Measurements from ENCODE around the gene LYZL1.
"Not testable (repeated sequence)": the region's sequence is repeated elsewhere in the genome, so short reads cannot be mapped to it uniquely, and the experiment has no call there.

The LYZL1 gene

GRCh38 chr10:29288906-29289305, at the start of gene LYZL1:
LYZL1 (plus strand) TSS chr10:29289070; CDS start chr10:29291868, 2,798 bp downstream.
- not testable (repeated sequence) for DNase-seq

GRCh38 chr10:29239569-29240472, 49.0 kb upstream of the LYZL1 start:
- DNase-seq: no peak

DNA sequence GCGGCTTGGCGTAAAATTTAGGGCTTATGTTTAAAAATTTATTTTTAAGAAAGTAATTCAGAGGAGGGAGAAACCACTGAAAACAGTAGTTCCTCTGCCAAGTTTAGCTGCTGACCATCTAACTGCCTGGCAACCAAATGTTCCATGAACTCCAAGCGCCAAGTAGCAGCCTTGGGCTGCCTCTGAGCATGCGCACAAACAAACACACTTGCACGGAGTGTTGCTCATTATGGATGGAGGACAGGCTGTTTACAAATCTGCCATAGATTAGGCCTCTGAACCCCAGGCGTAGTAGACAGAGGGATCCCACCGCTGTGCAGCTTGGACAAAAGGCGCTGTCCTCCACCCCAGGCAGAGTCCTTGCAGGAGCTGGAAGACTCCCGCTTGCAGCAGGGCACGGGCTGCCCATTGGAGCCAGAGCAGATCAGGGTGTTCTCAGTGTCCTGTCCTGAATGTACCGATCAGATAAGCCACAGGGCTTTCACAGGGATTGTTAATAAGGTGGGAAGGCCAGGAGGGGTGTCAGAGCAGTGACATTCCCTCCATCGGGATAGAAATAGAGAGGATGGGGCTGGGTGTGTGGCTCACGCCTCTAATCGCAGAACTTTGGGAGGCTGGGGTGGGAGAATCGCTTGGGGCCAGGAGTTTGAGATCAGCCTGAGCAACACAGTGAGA, 47.7 kb upstream of the LYZL1 start:
- DNase-seq: no peak

DNA sequence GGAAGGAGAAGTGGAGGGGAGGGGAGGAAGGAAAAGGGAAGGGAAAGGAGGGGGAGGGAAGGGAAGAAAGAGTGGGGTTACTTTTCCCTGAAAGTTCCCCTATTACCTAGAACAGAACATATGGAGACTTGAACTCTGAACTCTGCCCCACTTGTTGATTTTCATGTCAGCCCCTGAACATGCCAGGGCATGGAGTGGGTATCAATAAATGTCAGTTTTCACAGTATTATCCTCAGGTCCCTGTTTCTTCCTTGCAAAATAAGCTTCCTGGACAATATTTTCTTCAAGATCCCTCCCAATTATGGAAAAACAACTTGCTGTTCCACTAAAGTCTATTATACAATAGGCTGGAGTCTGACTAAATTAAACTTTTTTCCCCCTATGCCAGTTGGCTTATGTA, 46.9 kb upstream of the LYZL1 start:
- no peak for DNase-seq

DNA sequence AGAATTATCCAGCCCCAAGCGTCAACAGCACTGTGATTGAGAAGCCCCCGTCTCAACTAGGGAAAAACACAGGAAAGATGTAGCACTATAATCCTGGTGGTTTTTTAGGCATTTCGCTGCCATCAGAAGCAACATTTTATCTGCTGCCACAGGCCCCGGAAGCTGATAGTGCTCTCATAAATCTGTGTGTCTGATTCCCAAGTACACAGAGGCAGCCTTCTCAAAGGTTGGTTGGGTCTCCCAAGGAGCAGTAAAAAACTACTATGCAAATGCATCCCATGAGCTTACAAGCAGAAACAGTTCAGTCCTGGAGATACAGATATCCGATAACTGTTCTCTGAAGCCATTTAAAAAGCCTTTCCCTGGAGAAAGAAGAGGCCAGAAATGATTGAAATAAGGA, 45.8 kb upstream of the LYZL1 start:
- no peak for DNase-seq

GRCh38 chr10:29243750-29244149, 45.1 kb upstream of the LYZL1 start:
- no peak for DNase-seq

GRCh38 chr10:29244978-29245377, 43.9 kb upstream of the LYZL1 start:
- no peak for DNase-seq

- no peak for DNase-seq
Observed at GRCh38 chr10:29245476-29245875, 43.4 kb upstream of the LYZL1 start.

GRCh38 chr10:29246449-29246848, 42.4 kb upstream of the LYZL1 start:
- no peak for DNase-seq

DNA sequence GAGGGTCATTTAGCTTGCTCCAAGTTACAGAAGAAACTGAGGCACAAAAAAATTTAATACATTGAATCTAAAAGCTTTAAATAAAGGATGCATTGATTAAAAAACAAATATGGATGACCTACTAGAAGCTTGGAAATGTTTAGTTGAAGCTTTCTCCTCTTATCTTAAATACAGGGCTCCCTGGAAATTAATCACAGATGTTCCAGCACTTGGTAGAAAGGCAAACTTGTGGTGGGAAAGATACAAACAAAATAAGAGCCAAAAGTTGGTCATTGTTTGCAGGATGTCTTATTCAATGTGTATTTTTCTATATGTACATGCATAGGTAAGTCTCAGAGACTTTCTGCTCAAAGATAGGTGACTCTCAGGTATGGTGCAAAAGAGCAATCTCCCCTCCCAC, 40.7 kb upstream of the LYZL1 start:
- no peak for DNase-seq

GRCh38 chr10:29249018-29249417, 39.9 kb upstream of the LYZL1 start:
- DNase-seq: no peak

GRCh38 chr10:29250066-29250465, 38.8 kb upstream of the LYZL1 start:
- no peak for DNase-seq

GRCh38 chr10:29252811-29253689, 35.8 kb upstream of the LYZL1 start:
- DNase-seq: no peak

DNA sequence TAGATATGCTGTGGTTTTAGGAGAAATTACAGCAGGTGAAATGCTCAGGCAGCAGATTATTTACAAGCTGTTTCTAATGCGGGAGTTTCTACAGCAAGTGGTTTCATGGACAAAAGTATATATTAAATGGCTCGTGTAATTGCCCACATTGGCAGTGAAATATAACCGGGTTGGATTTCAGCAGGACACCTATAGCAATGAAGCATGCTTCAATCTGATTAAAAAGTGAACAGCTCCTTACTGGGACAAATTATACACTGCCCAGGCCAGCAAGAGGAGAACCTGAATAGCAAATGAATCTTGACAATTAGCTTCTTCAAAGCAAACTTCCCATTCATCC, 35.2 kb upstream of the LYZL1 start:
- no peak for DNase-seq

GRCh38 chr10:29254123-29255046, 34.5 kb upstream of the LYZL1 start:
- no peak for DNase-seq

DNA sequence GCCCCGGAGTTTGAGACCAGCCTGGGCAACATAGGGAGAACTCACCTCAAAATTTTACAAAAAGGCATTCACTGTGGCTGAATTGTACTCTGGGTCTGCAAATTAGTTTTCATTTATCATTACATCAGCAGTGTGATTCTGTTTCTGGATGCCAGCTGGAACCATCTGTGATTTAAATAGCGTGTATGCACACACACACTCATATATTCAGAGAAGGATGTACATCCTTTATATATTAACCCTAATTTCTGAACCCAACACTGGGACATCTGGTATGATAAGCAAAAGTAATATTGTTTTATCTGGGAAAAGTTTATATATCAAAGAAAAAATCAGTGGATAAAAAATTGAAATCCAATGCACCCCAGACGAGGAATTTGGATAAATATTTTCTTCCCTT, 33.8 kb upstream of the LYZL1 start:
- DNase-seq: no peak

GRCh38 chr10:29256019-29256418, 32.9 kb upstream of the LYZL1 start:
- DNase-seq: no peak

DNA sequence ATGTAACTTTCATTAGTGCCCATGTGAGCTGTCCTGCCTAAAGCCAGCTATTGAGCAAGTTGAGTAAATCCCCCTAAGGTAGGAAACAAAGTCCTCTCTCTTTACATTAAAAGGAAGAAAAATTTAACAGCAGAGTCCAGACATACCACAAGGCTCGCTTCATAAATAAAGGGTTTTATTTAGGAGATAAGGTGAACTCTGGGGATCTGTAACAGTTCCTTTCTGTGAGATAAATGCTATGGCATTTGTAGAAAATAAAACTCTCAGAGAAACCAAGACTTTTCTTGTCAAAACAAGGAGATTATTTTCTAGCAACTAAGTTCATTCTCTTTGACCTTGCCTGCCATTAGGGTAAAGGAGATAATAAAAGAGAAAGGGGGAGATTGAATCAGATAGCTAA, 32.3 kb upstream of the LYZL1 start:
- no peak for DNase-seq

DNA sequence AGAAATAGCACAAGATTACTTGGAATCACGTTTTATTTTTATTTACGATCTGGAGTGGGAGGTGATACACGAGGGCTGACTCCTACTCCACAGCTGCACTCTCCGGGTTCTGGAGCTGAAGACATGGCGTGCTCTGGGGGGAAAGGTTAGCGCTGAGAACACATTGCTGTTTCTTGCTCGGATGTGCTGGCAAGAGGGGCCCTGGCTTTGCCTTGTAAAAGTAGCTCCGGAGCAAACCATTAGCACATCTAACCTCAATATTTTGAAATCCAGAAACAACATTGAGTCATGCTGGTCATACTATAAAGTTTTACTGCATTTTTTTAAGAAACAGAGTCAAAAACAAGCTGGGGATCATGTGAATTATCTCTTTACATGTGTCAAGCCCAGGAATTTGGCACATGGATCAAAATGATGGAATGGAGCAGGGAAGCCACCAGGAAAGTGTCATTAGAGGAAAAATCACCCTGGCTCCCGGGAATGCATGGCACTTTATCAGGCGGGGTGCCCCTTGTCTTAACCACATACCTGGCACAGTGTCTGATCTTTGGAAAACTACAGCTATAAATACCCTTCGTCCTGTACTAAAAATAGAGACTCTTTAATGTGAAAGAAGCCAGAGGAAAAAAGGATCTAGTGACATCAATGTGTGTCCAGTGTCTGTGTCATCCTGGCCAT, 31.6 kb upstream of the LYZL1 start:
- DNase-seq: no peak

- DNase-seq: no peak
Observed at GRCh38 chr10:29257784-29258135, 31.1 kb upstream of the LYZL1 start.

- DNase-seq: no peak
Observed at GRCh38 chr10:29259498-29259897, 29.4 kb upstream of the LYZL1 start.

GRCh38 chr10:29263506-29263905, 25.4 kb upstream of the LYZL1 start:
- DNase-seq: no peak
